ENCODE results near the gene ITGB1BP1.

GRCh38 chr2:9385841-9386240 is 37.5 kb downstream of the ITGB1BP1 start:
- no peak for TF ChIP-seq SFPQ (IDR thresholded peaks at IDR 0.05; ENCODE audit: low read depth, low read length)
- no peak for TF ChIP-seq FOXJ3 (CRISPR knock-in tag; IDR thresholded peaks at IDR 0.05)
- no peak for TF ChIP-seq CHCHD3 (CRISPR knock-in tag; IDR thresholded peaks at IDR 0.05)
- TF ChIP-seq LEF1 (IDR thresholded peaks at IDR 0.05): no peak
- TF ChIP-seq NCOA6 (IDR thresholded peaks at IDR 0.05): no peak
- TF ChIP-seq ZNF121 (CRISPR knock-in tag; conservative IDR thresholded peaks at IDR 0.05): no peak
- TF ChIP-seq CBFB (CRISPR knock-in tag; IDR thresholded peaks at IDR 0.05): no peak
- TF ChIP-seq ZZZ3 (IDR thresholded peaks at IDR 0.05): no peak
- TF ChIP-seq ESRRA (IDR thresholded peaks at IDR 0.05; ENCODE audit: borderline replicate concordance, low read depth): no peak
- no peak for TF ChIP-seq VEZF1 (CRISPR knock-in tag; IDR thresholded peaks at IDR 0.05)
- no peak for TF ChIP-seq ATF1 (CRISPR knock-in tag; IDR thresholded peaks at IDR 0.05)
- no peak for TF ChIP-seq ATF1 (tag; IDR thresholded peaks at IDR 0.05)
